ENCODE results near the gene GALNT4. TPM values are rescaled to one million over a fixed set of nuclear protein-coding genes. Genes with fewer than 3 reads are reported as not detected.

The GALNT4 gene
- total RNA-seq, 3 donors from 2014 or later: 5.3 to 11.1 (median 7.2) TPM

GRCh38 chr12:89517720-89518119 lies 6.9 kb downstream of the GALNT4 start:
- DNase-seq (ENCODE audit: low spot score in 2 of 2): no peak
- Histone ChIP-seq H3K27ac (no peak overlapping the region), H3K36me3 (no peaks in the 10 kb centered on the region), H3K27me3 (no peaks in the 10 kb centered on the region), H3K9me3 (no peaks in the 10 kb centered on the region), H3K4me3 (no peak overlapping the region), H3K4me1 (no peaks in the 10 kb centered on the region)
- intact Hi-C loops (cut with DNase I; ENCODE audit: low total_unique reads): no loop called here
- TF ChIP-seq POLR2AphosphoS5 (IDR thresholded peaks at IDR 0.05) (no peak), POLR2A (IDR thresholded peaks at IDR 0.05) (no peak), CTCF (IDR thresholded peaks at IDR 0.05) (no peak)

- Histone ChIP-seq H3K27ac (no peak overlapping the region), H3K36me3 (no peaks in the 10 kb centered on the region), H3K9me3 (no peaks in the 10 kb centered on the region), H3K27me3 (no peaks in the 10 kb centered on the region), H3K4me1 (no peaks in the 10 kb centered on the region), H3K4me3 (no peak overlapping the region)
- intact Hi-C loops (cut with DNase I; ENCODE audit: low total_unique reads): no loop called here
- no peak for DNase-seq (ENCODE audit: low spot score in 2 of 2)
- TF ChIP-seq POLR2A (IDR thresholded peaks at IDR 0.05) (no peak), CTCF (IDR thresholded peaks at IDR 0.05) (no peak), POLR2AphosphoS5 (IDR thresholded peaks at IDR 0.05) (no peak)
These were observed 8.0 kb downstream of the GALNT4 start for GRCh38 chr12:89516633-89517032.

- Histone ChIP-seq H3K9me3 (no peaks in the 10 kb centered on the region), H3K27ac (no peak overlapping the region), H3K4me3 (no peak overlapping the region), H3K4me1 (no peaks in the 10 kb centered on the region), H3K27me3 (no peaks in the 10 kb centered on the region), H3K36me3 (no peaks in the 10 kb centered on the region)
- TF ChIP-seq POLR2AphosphoS5 (IDR thresholded peaks at IDR 0.05) (no peak), CTCF (IDR thresholded peaks at IDR 0.05) (no peak), POLR2A (IDR thresholded peaks at IDR 0.05) (no peak)
- intact Hi-C loops (cut with DNase I; ENCODE audit: low total_unique reads): no loop called here
- no peak for DNase-seq (ENCODE audit: low spot score in 2 of 2)
These were observed 9.8 kb downstream of the GALNT4 start for GRCh38 chr12:89514751-89515150.

- Histone ChIP-seq H3K4me3 (no peak overlapping the region), H3K27me3 (no peaks in the 10 kb centered on the region), H3K9me3 (no peaks in the 10 kb centered on the region), H3K27ac (no peak overlapping the region), H3K36me3 (no peaks in the 10 kb centered on the region), H3K4me1 (no peaks in the 10 kb centered on the region)
- intact Hi-C loops (cut with DNase I; ENCODE audit: low total_unique reads): no loop called here
- DNase-seq (ENCODE audit: low spot score in 2 of 2): no peak
- TF ChIP-seq CTCF (IDR thresholded peaks at IDR 0.05): no peak
- TF ChIP-seq POLR2AphosphoS5 (IDR thresholded peaks at IDR 0.05): no peak
- no peak for TF ChIP-seq POLR2A (IDR thresholded peaks at IDR 0.05)
These were observed 11.1 kb downstream of the GALNT4 start for GRCh38 chr12:89513544-89513943.

GRCh38 chr12:89507015-89507824 lies 17.4 kb downstream of the GALNT4 start:
- no peaks in the 10 kb centered on the region for H3K36me3 ChIP-seq
- no peak overlapping the region for H3K27ac ChIP-seq
- H3K4me1 ChIP-seq: no peaks in the 10 kb centered on the region
- intact Hi-C loops (cut with DNase I; ENCODE audit: low total_unique reads): no loop called here
- H3K9me3 ChIP-seq: no peaks in the 10 kb centered on the region
- no peak for TF ChIP-seq CTCF (IDR thresholded peaks at IDR 0.05)
- TF ChIP-seq POLR2A (IDR thresholded peaks at IDR 0.05): no peak
- no peak for TF ChIP-seq POLR2AphosphoS5 (IDR thresholded peaks at IDR 0.05)
- no peak for DNase-seq (ENCODE audit: low spot score in 2 of 2)
- H3K27me3 ChIP-seq: no peaks in the 10 kb centered on the region
- H3K4me3 ChIP-seq: no peak overlapping the region

All from breast epithelium (tissue), 4 donors.